Measurements from ENCODE around the gene TMEM236.

DNA sequence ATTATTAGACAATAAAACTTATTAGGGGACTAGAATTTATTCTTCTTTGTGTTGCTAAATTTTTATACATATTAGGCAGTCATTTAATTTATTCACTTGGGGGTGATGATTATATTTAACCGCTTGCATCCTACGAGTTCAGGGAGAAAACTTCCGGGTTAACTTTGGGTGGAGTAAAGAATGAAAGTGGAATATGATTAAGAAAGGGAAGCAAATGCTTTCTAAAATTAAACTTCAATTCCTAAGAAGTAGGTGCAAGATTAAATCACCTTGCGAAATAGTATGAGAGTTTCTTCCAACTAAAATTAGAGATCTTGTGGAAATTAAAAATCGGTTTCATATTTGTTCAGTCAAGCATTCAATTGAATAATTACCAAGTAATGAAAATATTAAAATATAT, 90.6 kb downstream of the TMEM236 start:
- TF ChIP-seq EZH2 (IDR thresholded peaks at IDR 0.05; ENCODE audit: low read length): no peak
- TF ChIP-seq, protein P1, sequence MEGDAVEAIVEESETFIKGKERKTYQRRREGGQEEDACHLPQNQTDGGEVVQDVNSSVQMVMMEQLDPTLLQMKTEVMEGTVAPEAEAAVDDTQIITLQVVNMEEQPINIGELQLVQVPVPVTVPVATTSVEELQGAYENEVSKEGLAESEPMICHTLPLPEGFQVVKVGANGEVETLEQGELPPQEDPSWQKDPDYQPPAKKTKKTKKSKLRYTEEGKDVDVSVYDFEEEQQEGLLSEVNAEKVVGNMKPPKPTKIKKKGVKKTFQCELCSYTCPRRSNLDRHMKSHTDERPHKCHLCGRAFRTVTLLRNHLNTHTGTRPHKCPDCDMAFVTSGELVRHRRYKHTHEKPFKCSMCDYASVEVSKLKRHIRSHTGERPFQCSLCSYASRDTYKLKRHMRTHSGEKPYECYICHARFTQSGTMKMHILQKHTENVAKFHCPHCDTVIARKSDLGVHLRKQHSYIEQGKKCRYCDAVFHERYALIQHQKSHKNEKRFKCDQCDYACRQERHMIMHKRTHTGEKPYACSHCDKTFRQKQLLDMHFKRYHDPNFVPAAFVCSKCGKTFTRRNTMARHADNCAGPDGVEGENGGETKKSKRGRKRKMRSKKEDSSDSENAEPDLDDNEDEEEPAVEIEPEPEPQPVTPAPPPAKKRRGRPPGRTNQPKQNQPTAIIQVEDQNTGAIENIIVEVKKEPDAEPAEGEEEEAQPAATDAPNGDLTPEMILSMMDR (optimal IDR thresholded peaks at IDR 0.05 in 1 of 3, IDR thresholded peaks at IDR 0.05 in 1 of 3, conservative IDR thresholded peaks at IDR 0.05 in 1 of 3; ENCODE audit: extremely low read depth in 1 of 3, insufficient read depth in 2 of 3, low read length in 3 of 3): no peak
